ENCODE measurements around the gene ECPAS.
"Not testable (repeated sequence)": the region's sequence is repeated elsewhere in the genome, so short reads cannot be mapped to it uniquely, and the experiment has no call there.

ECPAS gene

GRCh38 chr9:111372297-111372696, 111.9 kb downstream of the ECPAS start:
- no peak overlapping the region for H3K4me3 ChIP-seq (ENCODE audit: low read length)
- H3K4me1 ChIP-seq (ENCODE audit: insufficient read depth, low read length): no peaks in the 10 kb centered on the region
- peaks cover 96% of the 10 kb centered on the region for H3K36me3 ChIP-seq (ENCODE audit: insufficient read depth, low read depth, low read length)
- no peak overlapping the region for H3K9ac ChIP-seq (ENCODE audit: low read depth, low read length)
- H3K27me3 ChIP-seq (ENCODE audit: insufficient read depth, low read length): no peaks in the 10 kb centered on the region
- H3K9me3 ChIP-seq (ENCODE audit: insufficient read depth, low read depth, low read length): no peaks in the 10 kb centered on the region
- H3K27ac ChIP-seq (ENCODE audit: low read length): no peak overlapping the region

GRCh38 chr9:111366978-111367377, 117.2 kb downstream of the ECPAS start:
- peaks cover 95% of the 10 kb centered on the region for H3K36me3 ChIP-seq (ENCODE audit: insufficient read depth, low read depth, low read length)
- H3K9me3 ChIP-seq (ENCODE audit: insufficient read depth, low read depth, low read length): no peaks in the 10 kb centered on the region

GRCh38 chr9:111362526-111362925, 121.7 kb downstream of the ECPAS start:
- Histone ChIP-seq H3K4me3 (ENCODE audit: low read length) (no peak overlapping the region), H3K27me3 (ENCODE audit: insufficient read depth, low read length) (no peaks in the 10 kb centered on the region), H3K36me3 (ENCODE audit: insufficient read depth, low read depth, low read length) (peaks cover 64% of the 10 kb centered on the region), H3K27ac (ENCODE audit: low read length) (no peak overlapping the region), H3K9ac (ENCODE audit: low read depth, low read length) (no peak overlapping the region), H3K9me3 (ENCODE audit: insufficient read depth, low read depth, low read length) (no peaks in the 10 kb centered on the region), H3K4me1 (ENCODE audit: insufficient read depth, low read length) (no peaks in the 10 kb centered on the region)

More at GRCh38 chr9:111366978-111367377, 117.2 kb downstream of the ECPAS start:
- no peak overlapping the region for H3K27ac ChIP-seq (ENCODE audit: low read length)
- no peak overlapping the region for H3K9ac ChIP-seq (ENCODE audit: low read depth, low read length)
- no peaks in the 10 kb centered on the region for H3K4me1 ChIP-seq (ENCODE audit: insufficient read depth, low read length)
- no peaks in the 10 kb centered on the region for H3K27me3 ChIP-seq (ENCODE audit: insufficient read depth, low read length)
- no peak overlapping the region for H3K4me3 ChIP-seq (ENCODE audit: low read length)

- Histone ChIP-seq H3K27ac (ENCODE audit: low read length) (no peak overlapping the region), H3K27me3 (ENCODE audit: insufficient read depth, low read length) (no peaks in the 10 kb centered on the region), H3K36me3 (ENCODE audit: insufficient read depth, low read depth, low read length) (peaks cover 47% of the 10 kb centered on the region), H3K4me1 (ENCODE audit: insufficient read depth, low read length) (0 out of 2 replicates have a peak, but pooled peaks cover 5% of the 10 kb centered on the region), H3K9me3 (ENCODE audit: insufficient read depth, low read depth, low read length) (no peaks in the 10 kb centered on the region), H3K4me3 (ENCODE audit: low read length) (no peak overlapping the region), H3K9ac (ENCODE audit: low read depth, low read length) (no peak overlapping the region)
These were observed 123.3 kb downstream of the ECPAS start for GRCh38 chr9:111360881-111361280.

- Histone ChIP-seq H3K27me3 (ENCODE audit: insufficient read depth, low read length) (no peaks in the 10 kb centered on the region), H3K9ac (ENCODE audit: low read depth, low read length) (no peak overlapping the region), H3K27ac (ENCODE audit: low read length) (no peak overlapping the region), H3K36me3 (ENCODE audit: insufficient read depth, low read depth, low read length) (peaks cover 10% of the 10 kb centered on the region; the same call in 1 of the 2 replicates), H3K4me3 (ENCODE audit: low read length) (no peak overlapping the region), H3K9me3 (ENCODE audit: insufficient read depth, low read depth, low read length) (no peaks in the 10 kb centered on the region), H3K4me1 (ENCODE audit: insufficient read depth, low read length) (0 out of 2 replicates have a peak, but pooled peaks cover 5% of the 10 kb centered on the region)
These were observed 127.5 kb downstream of the ECPAS start for GRCh38 chr9:111356481-111357244.

- Histone ChIP-seq H3K9ac (ENCODE audit: low read depth, low read length) (no peak overlapping the region), H3K27ac (ENCODE audit: low read length) (no peak overlapping the region), H3K9me3 (ENCODE audit: insufficient read depth, low read depth, low read length) (no peaks in the 10 kb centered on the region), H3K27me3 (ENCODE audit: insufficient read depth, low read length) (no peaks in the 10 kb centered on the region), H3K36me3 (ENCODE audit: insufficient read depth, low read depth, low read length) (no peaks in the 10 kb centered on the region), H3K4me3 (ENCODE audit: low read length) (no peak overlapping the region), H3K4me1 (ENCODE audit: insufficient read depth, low read length) (0 out of 2 replicates have a peak, but pooled peaks cover 5% of the 10 kb centered on the region)
These were observed 131.6 kb downstream of the ECPAS start for GRCh38 chr9:111352545-111352944.

GRCh38 chr9:111350556-111350955, 133.6 kb downstream of the ECPAS start:
- Histone ChIP-seq H3K36me3 (ENCODE audit: insufficient read depth, low read depth, low read length) (no peaks in the 10 kb centered on the region), H3K9me3 (ENCODE audit: insufficient read depth, low read depth, low read length) (no peaks in the 10 kb centered on the region), H3K4me3 (ENCODE audit: low read length) (no peak overlapping the region), H3K27me3 (ENCODE audit: insufficient read depth, low read length) (no peaks in the 10 kb centered on the region), H3K9ac (ENCODE audit: low read depth, low read length) (no peak overlapping the region), H3K4me1 (ENCODE audit: insufficient read depth, low read length) (no peaks in the 10 kb centered on the region), H3K27ac (ENCODE audit: low read length) (no peak overlapping the region)

GRCh38 chr9:111349766-111350165, 134.4 kb downstream of the ECPAS start:
- Histone ChIP-seq H3K27ac (ENCODE audit: low read length) (no peak overlapping the region), H3K36me3 (ENCODE audit: insufficient read depth, low read depth, low read length) (no peaks in the 10 kb centered on the region), H3K4me1 (ENCODE audit: insufficient read depth, low read length) (no peaks in the 10 kb centered on the region)

GRCh38 chr9:111348821-111349271, 135.3 kb downstream of the ECPAS start:
- H3K36me3 ChIP-seq (ENCODE audit: insufficient read depth, low read depth, low read length): no peaks in the 10 kb centered on the region
- H3K27me3 ChIP-seq (ENCODE audit: insufficient read depth, low read length): no peaks in the 10 kb centered on the region
- H3K4me1 ChIP-seq (ENCODE audit: insufficient read depth, low read length): no peaks in the 10 kb centered on the region
- H3K9me3 ChIP-seq (ENCODE audit: insufficient read depth, low read depth, low read length): no peaks in the 10 kb centered on the region
- no peak overlapping the region for H3K4me3 ChIP-seq (ENCODE audit: low read length)
- no peak overlapping the region for H3K9ac ChIP-seq (ENCODE audit: low read depth, low read length)
- H3K27ac ChIP-seq (ENCODE audit: low read length): no peak overlapping the region

More at GRCh38 chr9:111349766-111350165, 134.4 kb downstream of the ECPAS start:
- Histone ChIP-seq H3K4me3 (ENCODE audit: low read length) (no peak overlapping the region), H3K9me3 (ENCODE audit: insufficient read depth, low read depth, low read length) (no peaks in the 10 kb centered on the region), H3K27me3 (ENCODE audit: insufficient read depth, low read length) (no peaks in the 10 kb centered on the region), H3K9ac (ENCODE audit: low read depth, low read length) (no peak overlapping the region)

GRCh38 chr9:111334318-111334863, 149.8 kb downstream of the ECPAS start:
- not testable (repeated sequence) for H3K27ac ChIP-seq (ENCODE audit: low read length)

GRCh38 chr9:111330124-111330523, 154.1 kb downstream of the ECPAS start, which contains the start of gene OR2K2:
Gene OR2K2, minus strand, starts transcription at chr9:111330224. Its CDS starts 1,791 bp downstream, at chr9:111328433.
- Histone ChIP-seq H3K9me3 (ENCODE audit: insufficient read depth, low read depth, low read length) (no peaks in the 10 kb centered on the region), H3K27ac (ENCODE audit: low read length) (no peak within 1 kb of the TSS)

More at GRCh38 chr9:111334318-111334863, 149.8 kb downstream of the ECPAS start:
- H3K9ac ChIP-seq (ENCODE audit: low read depth, low read length); H3K36me3 ChIP-seq (ENCODE audit: insufficient read depth, low read depth, low read length); H3K27me3 ChIP-seq (ENCODE audit: insufficient read depth, low read length); H3K4me1 ChIP-seq (ENCODE audit: insufficient read depth, low read length); H3K9me3 ChIP-seq (ENCODE audit: insufficient read depth, low read depth, low read length); H3K4me3 ChIP-seq (ENCODE audit: low read length): not testable (repeated sequence)

GRCh38 chr9:111320631-111321030, 163.6 kb downstream of the ECPAS start:
- H3K27me3 ChIP-seq (ENCODE audit: insufficient read depth, low read length): no peaks in the 10 kb centered on the region
- H3K36me3 ChIP-seq (ENCODE audit: insufficient read depth, low read depth, low read length): no peaks in the 10 kb centered on the region
- H3K27ac ChIP-seq (ENCODE audit: low read length): no peak overlapping the region
- no peak overlapping the region for H3K4me3 ChIP-seq (ENCODE audit: low read length)
- H3K9me3 ChIP-seq (ENCODE audit: insufficient read depth, low read depth, low read length): no peaks in the 10 kb centered on the region; the same call in 1 of the 2 replicates
- H3K4me1 ChIP-seq (ENCODE audit: insufficient read depth, low read length): no peaks in the 10 kb centered on the region
- no peak overlapping the region for H3K9ac ChIP-seq (ENCODE audit: low read depth, low read length)

More at GRCh38 chr9:111330124-111330523, 154.1 kb downstream of the ECPAS start, which contains the start of gene OR2K2:
- Histone ChIP-seq H3K4me1 (ENCODE audit: insufficient read depth, low read length) (no peaks in the 10 kb centered on the region; the same call in 1 of the 2 replicates), H3K9ac (ENCODE audit: low read depth, low read length) (no peak within 1 kb of the TSS), H3K36me3 (ENCODE audit: insufficient read depth, low read depth, low read length) (no peaks in the 10 kb centered on the region), H3K4me3 (ENCODE audit: low read length) (no peak within 1 kb of the TSS), H3K27me3 (ENCODE audit: insufficient read depth, low read length) (no peaks in the 10 kb centered on the region)

Measured in iPS-20b (cell line).